ENCODE measurements around the gene ZNF837.

The ZNF837 gene

DNA sequence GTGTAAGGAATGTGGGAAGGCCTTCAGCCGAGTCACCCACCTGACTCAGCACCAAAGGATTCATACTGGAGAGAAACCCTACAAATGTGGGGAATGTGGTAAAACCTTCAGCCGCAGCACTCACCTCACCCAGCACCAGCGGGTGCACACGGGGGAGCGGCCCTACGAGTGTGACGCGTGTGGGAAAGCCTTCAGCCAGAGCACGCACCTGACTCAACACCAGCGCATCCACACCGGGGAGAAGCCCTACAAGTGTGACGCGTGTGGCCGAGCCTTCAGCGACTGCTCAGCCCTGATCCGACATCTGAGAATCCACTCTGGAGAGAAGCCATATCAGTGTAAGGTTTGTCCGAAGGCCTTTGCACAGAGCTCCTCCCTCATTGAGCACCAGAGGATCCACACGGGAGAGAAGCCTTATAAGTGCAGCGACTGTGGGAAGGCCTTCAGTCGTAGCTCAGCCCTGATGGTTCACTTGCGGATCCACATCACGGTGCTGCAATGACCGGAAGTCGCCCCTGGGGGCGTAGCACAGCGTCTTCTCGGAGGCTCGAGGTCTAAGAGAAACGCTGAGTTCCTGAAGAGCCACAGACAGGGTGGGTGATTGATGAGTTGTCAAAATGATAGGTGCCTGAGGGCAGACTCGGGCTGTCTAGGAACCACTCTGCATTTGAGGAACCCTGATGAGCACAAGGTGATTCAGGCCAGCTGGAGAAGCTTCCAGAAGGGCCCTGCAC is 41.8 kb downstream of the ZNF837 start:
- DNase-seq (ENCODE audit: low read depth) = no peak
- TF ChIP-seq, protein P1, sequence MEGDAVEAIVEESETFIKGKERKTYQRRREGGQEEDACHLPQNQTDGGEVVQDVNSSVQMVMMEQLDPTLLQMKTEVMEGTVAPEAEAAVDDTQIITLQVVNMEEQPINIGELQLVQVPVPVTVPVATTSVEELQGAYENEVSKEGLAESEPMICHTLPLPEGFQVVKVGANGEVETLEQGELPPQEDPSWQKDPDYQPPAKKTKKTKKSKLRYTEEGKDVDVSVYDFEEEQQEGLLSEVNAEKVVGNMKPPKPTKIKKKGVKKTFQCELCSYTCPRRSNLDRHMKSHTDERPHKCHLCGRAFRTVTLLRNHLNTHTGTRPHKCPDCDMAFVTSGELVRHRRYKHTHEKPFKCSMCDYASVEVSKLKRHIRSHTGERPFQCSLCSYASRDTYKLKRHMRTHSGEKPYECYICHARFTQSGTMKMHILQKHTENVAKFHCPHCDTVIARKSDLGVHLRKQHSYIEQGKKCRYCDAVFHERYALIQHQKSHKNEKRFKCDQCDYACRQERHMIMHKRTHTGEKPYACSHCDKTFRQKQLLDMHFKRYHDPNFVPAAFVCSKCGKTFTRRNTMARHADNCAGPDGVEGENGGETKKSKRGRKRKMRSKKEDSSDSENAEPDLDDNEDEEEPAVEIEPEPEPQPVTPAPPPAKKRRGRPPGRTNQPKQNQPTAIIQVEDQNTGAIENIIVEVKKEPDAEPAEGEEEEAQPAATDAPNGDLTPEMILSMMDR (IDR thresholded peaks at IDR 0.05; ENCODE audit: low read depth, low read length) = no peak
- TF ChIP-seq, protein P2, sequence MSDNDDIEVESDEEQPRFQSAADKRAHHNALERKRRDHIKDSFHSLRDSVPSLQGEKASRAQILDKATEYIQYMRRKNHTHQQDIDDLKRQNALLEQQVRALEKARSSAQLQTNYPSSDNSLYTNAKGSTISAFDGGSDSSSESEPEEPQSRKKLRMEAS (IDR thresholded peaks at IDR 0.05; ENCODE audit: low read depth, low read length) = no peak
- TF ChIP-seq MYC (IDR thresholded peaks at IDR 0.05; ENCODE audit: low read depth, low read length) = no peak
- no peak for TF ChIP-seq POLR2A (IDR thresholded peaks at IDR 0.05; ENCODE audit: extremely low read depth, insufficient read length)
- no peak overlapping the region for H3K4me3 ChIP-seq (ENCODE audit: low read depth, low read length)

DNA sequence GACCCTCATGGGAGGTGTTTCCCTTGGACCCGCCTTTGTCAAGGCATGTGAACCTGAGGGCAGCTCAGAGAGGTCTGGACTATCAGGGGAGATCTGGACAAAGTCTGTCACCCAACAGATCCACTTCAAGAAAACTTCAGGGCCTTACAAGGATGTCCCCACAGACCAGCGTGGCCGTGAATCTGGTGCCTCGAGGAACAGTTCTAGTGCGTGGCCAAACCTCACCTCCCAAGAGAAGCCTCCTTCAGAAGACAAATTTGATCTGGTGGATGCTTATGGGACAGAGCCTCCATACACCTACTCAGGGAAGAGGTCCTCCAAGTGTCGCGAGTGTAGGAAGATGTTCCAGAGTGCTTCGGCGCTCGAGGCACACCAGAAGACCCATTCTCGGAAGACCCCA is 42.5 kb downstream of the ZNF837 start:
- no peak for DNase-seq (ENCODE audit: low read depth)
- TF ChIP-seq MYC (IDR thresholded peaks at IDR 0.05; ENCODE audit: low read depth, low read length) = no peak
- TF ChIP-seq, protein P1 (IDR thresholded peaks at IDR 0.05; ENCODE audit: low read depth, low read length) = no peak
- no peak for TF ChIP-seq POLR2A (IDR thresholded peaks at IDR 0.05; ENCODE audit: extremely low read depth, insufficient read length)
- TF ChIP-seq, protein P2 (IDR thresholded peaks at IDR 0.05; ENCODE audit: low read depth, low read length) = no peak
- H3K4me3 ChIP-seq (ENCODE audit: low read depth, low read length) = no peak overlapping the region

DNA sequence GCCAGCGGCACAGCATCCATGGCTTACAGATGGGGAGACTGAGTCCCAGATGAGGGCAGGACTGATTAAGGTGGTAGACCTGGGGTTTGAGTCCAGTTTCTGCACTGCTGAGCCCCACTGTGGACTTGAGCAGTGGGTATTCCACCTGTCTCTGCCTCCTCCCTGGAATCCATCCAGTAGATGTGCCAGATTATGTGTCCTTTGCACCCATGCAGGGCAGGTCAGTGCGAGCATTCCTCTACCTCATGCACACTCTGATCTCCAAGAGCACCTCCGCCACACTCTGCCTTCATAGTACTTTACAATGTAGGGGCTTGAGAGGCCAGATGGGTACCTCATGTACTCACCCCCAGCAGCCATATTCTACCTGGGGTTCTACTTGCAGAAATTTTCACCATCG is 44.0 kb downstream of the ZNF837 start:
- no peak overlapping the region for H3K4me3 ChIP-seq (ENCODE audit: low read depth, low read length)
- TF ChIP-seq, protein P2 (IDR thresholded peaks at IDR 0.05; ENCODE audit: low read depth, low read length) = no peak
- TF ChIP-seq, protein P1 (IDR thresholded peaks at IDR 0.05; ENCODE audit: low read depth, low read length) = no peak
- TF ChIP-seq POLR2A (IDR thresholded peaks at IDR 0.05; ENCODE audit: extremely low read depth, insufficient read length) = no peak
- no peak for DNase-seq (ENCODE audit: low read depth)

DNA sequence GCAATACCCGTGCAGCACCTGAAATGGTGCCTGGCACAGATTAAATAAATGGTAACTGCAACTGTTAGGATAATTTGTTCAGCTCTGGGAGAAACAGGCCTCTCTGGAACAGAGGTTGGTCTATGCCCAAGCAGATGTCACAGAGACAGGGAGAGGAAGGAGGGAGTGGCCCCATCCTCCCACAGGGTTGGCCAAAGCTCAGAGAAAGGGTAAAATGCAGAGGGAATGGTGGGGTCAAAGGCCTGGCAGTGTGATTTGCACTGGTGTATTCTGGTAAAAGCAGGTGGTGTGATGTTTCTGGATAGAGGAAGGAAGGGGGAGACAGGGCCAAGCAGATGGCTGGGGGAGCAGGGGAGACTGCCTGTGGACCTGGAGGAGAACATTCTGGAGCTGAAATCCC is 44.6 kb downstream of the ZNF837 start:
- DNase-seq (ENCODE audit: low read depth) = no peak
- H3K4me3 ChIP-seq (ENCODE audit: low read depth, low read length) = no peak overlapping the region
- no peak for TF ChIP-seq MYC (IDR thresholded peaks at IDR 0.05; ENCODE audit: low read depth, low read length)

DNA sequence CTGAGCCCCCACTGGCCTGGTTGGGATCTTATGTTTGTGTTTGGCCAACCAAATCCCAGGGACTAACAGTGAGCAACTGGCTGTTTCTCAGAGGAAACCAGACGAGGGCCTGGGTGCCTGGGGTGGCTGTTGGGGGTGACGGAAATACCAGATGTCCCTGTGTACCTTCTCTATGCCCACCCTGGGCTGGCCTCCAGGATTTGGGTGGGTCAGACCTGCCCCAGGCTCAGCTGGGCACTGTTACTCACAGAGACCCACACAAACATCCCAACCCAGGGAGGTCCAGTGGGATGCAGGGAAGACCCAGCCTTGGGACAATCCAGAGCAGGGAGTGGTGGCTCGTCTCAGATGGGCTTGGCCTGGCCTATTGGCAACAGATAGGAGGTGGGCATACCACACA is 45.2 kb downstream of the ZNF837 start:
- TF ChIP-seq, protein P1 (IDR thresholded peaks at IDR 0.05; ENCODE audit: low read depth, low read length) = no peak
- no peak for TF ChIP-seq POLR2A (IDR thresholded peaks at IDR 0.05; ENCODE audit: extremely low read depth, insufficient read length)
- TF ChIP-seq MYC (IDR thresholded peaks at IDR 0.05; ENCODE audit: low read depth, low read length) = no peak
- no peak for DNase-seq (ENCODE audit: low read depth)
- no peak overlapping the region for H3K4me3 ChIP-seq (ENCODE audit: low read depth, low read length)

DNA sequence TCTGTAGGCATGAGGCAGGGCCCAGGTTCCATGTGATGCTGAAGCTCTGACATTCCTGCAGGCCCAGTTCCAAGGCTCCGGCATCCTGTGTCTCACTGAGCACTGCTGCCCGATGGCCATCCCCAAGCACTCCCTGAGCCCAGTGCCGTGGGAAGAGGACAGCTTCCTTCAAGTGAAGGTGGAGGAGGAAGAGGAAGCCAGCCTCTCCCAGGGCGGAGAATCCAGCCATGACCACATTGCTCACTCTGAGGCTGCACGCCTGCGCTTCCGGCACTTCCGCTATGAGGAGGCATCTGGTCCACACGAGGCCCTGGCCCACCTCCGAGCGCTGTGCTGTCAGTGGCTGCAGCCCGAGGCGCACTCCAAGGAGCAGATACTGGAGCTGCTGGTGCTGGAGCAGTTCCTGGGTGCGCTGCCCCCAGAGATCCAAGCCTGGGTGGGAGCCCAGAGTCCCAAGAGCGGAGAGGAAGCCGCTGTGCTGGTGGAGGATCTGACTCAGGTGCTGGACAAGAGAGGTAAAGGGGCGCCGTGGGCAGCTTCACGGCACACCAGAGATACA is 46.1 kb downstream of the ZNF837 start:
- no peak for DNase-seq (ENCODE audit: low read depth)
- TF ChIP-seq MYC (IDR thresholded peaks at IDR 0.05; ENCODE audit: low read depth, low read length) (no peak), POLR2A (IDR thresholded peaks at IDR 0.05; ENCODE audit: extremely low read depth, insufficient read length) (no peak)
- TF ChIP-seq, protein P2 (IDR thresholded peaks at IDR 0.05; ENCODE audit: low read depth, low read length) = no peak
- TF ChIP-seq, protein P1 (IDR thresholded peaks at IDR 0.05; ENCODE audit: low read depth, low read length) = no peak
- H3K4me3 ChIP-seq (ENCODE audit: low read depth, low read length) = no peak overlapping the region
